ENCODE results near the gene SPART.
"Not testable (repeated sequence)": the region's sequence is repeated elsewhere in the genome, so short reads cannot be mapped to it uniquely, and the experiment has no call there.

SPART gene

GRCh38 chr13:36347531-36348210 lies 1.5 kb upstream of the SPART start:
- H3K4me3 ChIP-seq (ENCODE audit: low read length), result no peak overlapping the region
- no peaks in the 10 kb centered on the region for H3K4me1 ChIP-seq (ENCODE audit: control insufficient read depth, insufficient read depth, low read length)
- H3K36me3 ChIP-seq (ENCODE audit: control insufficient read depth, insufficient read depth, low read length), result no peaks in the 10 kb centered on the region
- no peaks in the 10 kb centered on the region for H3K27me3 ChIP-seq (ENCODE audit: control insufficient read depth, insufficient read depth, low read length)
- H3K9ac ChIP-seq (ENCODE audit: low read length), result no peak overlapping the region
- H3K9me3 ChIP-seq (ENCODE audit: control insufficient read depth, low read length), result no peaks in the 10 kb centered on the region

- H3K27me3 ChIP-seq (ENCODE audit: control insufficient read depth, insufficient read depth, low read length), result no peaks in the 10 kb centered on the region
- H3K9ac ChIP-seq (ENCODE audit: low read length), result peak overlapping the region; percentile 94
- peak overlapping the region; percentile 95 for H3K4me3 ChIP-seq (ENCODE audit: low read length)
- H3K9me3 ChIP-seq (ENCODE audit: control insufficient read depth, low read length), result no peaks in the 10 kb centered on the region
- H3K4me1 ChIP-seq (ENCODE audit: control insufficient read depth, insufficient read depth, low read length), result no peaks in the 10 kb centered on the region
- no peaks in the 10 kb centered on the region for H3K36me3 ChIP-seq (ENCODE audit: control insufficient read depth, insufficient read depth, low read length)
Measured at GRCh38 chr13:36345438-36346221, 564 bp downstream of the SPART start.

GRCh38 chr13:36344886-36345437 lies 1.2 kb downstream of the SPART start:
- Histone ChIP-seq H3K4me1 (ENCODE audit: control insufficient read depth, insufficient read depth, low read length) (no peaks in the 10 kb centered on the region), H3K9ac (ENCODE audit: low read length) (peak overlapping the region; percentile 94), H3K36me3 (ENCODE audit: control insufficient read depth, insufficient read depth, low read length) (no peaks in the 10 kb centered on the region), H3K9me3 (ENCODE audit: control insufficient read depth, low read length) (no peaks in the 10 kb centered on the region), H3K27me3 (ENCODE audit: control insufficient read depth, insufficient read depth, low read length) (no peaks in the 10 kb centered on the region), H3K4me3 (ENCODE audit: low read length) (peak overlapping the region; percentile 95)

- no peaks in the 10 kb centered on the region for H3K27me3 ChIP-seq (ENCODE audit: control insufficient read depth, insufficient read depth, low read length)
- no peaks in the 10 kb centered on the region for H3K36me3 ChIP-seq (ENCODE audit: control insufficient read depth, insufficient read depth, low read length)
- no peaks in the 10 kb centered on the region for H3K4me1 ChIP-seq (ENCODE audit: control insufficient read depth, insufficient read depth, low read length)
- H3K9me3 ChIP-seq (ENCODE audit: control insufficient read depth, low read length), result no peaks in the 10 kb centered on the region
- no peak overlapping the region for H3K9ac ChIP-seq (ENCODE audit: low read length)
- H3K4me3 ChIP-seq (ENCODE audit: low read length), result no peak overlapping the region
Measured at GRCh38 chr13:36344173-36344572, 2.0 kb downstream of the SPART start.

GRCh38 chr13:36343766-36344165 lies 2.4 kb downstream of the SPART start:
- H3K9me3 ChIP-seq (ENCODE audit: control insufficient read depth, low read length), result no peaks in the 10 kb centered on the region
- no peak overlapping the region for H3K9ac ChIP-seq (ENCODE audit: low read length)
- H3K4me3 ChIP-seq (ENCODE audit: low read length), result no peak overlapping the region
- no peaks in the 10 kb centered on the region for H3K36me3 ChIP-seq (ENCODE audit: control insufficient read depth, insufficient read depth, low read length)
- H3K27me3 ChIP-seq (ENCODE audit: control insufficient read depth, insufficient read depth, low read length), result no peaks in the 10 kb centered on the region
- no peaks in the 10 kb centered on the region for H3K4me1 ChIP-seq (ENCODE audit: control insufficient read depth, insufficient read depth, low read length)

- H3K9me3 ChIP-seq (ENCODE audit: control insufficient read depth, low read length), result no peaks in the 10 kb centered on the region
- no peaks in the 10 kb centered on the region for H3K36me3 ChIP-seq (ENCODE audit: control insufficient read depth, insufficient read depth, low read length)
- H3K27me3 ChIP-seq (ENCODE audit: control insufficient read depth, insufficient read depth, low read length), result no peaks in the 10 kb centered on the region
- no peak overlapping the region for H3K4me3 ChIP-seq (ENCODE audit: low read length)
- no peak overlapping the region for H3K9ac ChIP-seq (ENCODE audit: low read length)
- H3K4me1 ChIP-seq (ENCODE audit: control insufficient read depth, insufficient read depth, low read length), result no peaks in the 10 kb centered on the region
Measured at GRCh38 chr13:36342715-36343114, 3.5 kb downstream of the SPART start.

GRCh38 chr13:36341718-36342117 lies 4.5 kb downstream of the SPART start:
- Histone ChIP-seq H3K9ac (ENCODE audit: low read length) (no peak overlapping the region), H3K4me1 (ENCODE audit: control insufficient read depth, insufficient read depth, low read length) (no peaks in the 10 kb centered on the region), H3K36me3 (ENCODE audit: control insufficient read depth, insufficient read depth, low read length) (no peaks in the 10 kb centered on the region), H3K4me3 (ENCODE audit: low read length) (no peak overlapping the region), H3K27me3 (ENCODE audit: control insufficient read depth, insufficient read depth, low read length) (no peaks in the 10 kb centered on the region), H3K9me3 (ENCODE audit: control insufficient read depth, low read length) (no peaks in the 10 kb centered on the region)

- Histone ChIP-seq H3K9ac (ENCODE audit: low read length) (no peak overlapping the region), H3K27me3 (ENCODE audit: control insufficient read depth, insufficient read depth, low read length) (no peaks in the 10 kb centered on the region), H3K4me1 (ENCODE audit: control insufficient read depth, insufficient read depth, low read length) (no peaks in the 10 kb centered on the region), H3K36me3 (ENCODE audit: control insufficient read depth, insufficient read depth, low read length) (no peaks in the 10 kb centered on the region), H3K4me3 (ENCODE audit: low read length) (no peak overlapping the region), H3K9me3 (ENCODE audit: control insufficient read depth, low read length) (no peaks in the 10 kb centered on the region)
Measured at GRCh38 chr13:36339600-36340155, 6.5 kb downstream of the SPART start.

GRCh38 chr13:36337938-36338641 lies 8.1 kb downstream of the SPART start:
- no peaks in the 10 kb centered on the region for H3K4me1 ChIP-seq (ENCODE audit: control insufficient read depth, insufficient read depth, low read length)
- H3K27me3 ChIP-seq (ENCODE audit: control insufficient read depth, insufficient read depth, low read length), result no peaks in the 10 kb centered on the region
- no peak overlapping the region for H3K4me3 ChIP-seq (ENCODE audit: low read length)
- H3K9ac ChIP-seq (ENCODE audit: low read length), result no peak overlapping the region
- no peaks in the 10 kb centered on the region for H3K9me3 ChIP-seq (ENCODE audit: control insufficient read depth, low read length)
- H3K36me3 ChIP-seq (ENCODE audit: control insufficient read depth, insufficient read depth, low read length), result no peaks in the 10 kb centered on the region

GRCh38 chr13:36332986-36333385 lies 13.2 kb downstream of the SPART start:
- H3K27me3 ChIP-seq (ENCODE audit: control insufficient read depth, insufficient read depth, low read length), result no peaks in the 10 kb centered on the region
- no peak overlapping the region for H3K9ac ChIP-seq (ENCODE audit: low read length)
- no peak overlapping the region for H3K4me3 ChIP-seq (ENCODE audit: low read length)
- H3K9me3 ChIP-seq (ENCODE audit: control insufficient read depth, low read length), result no peaks in the 10 kb centered on the region
- no peaks in the 10 kb centered on the region for H3K36me3 ChIP-seq (ENCODE audit: control insufficient read depth, insufficient read depth, low read length)
- no peaks in the 10 kb centered on the region for H3K4me1 ChIP-seq (ENCODE audit: control insufficient read depth, insufficient read depth, low read length)

GRCh38 chr13:36332255-36332654 lies 13.9 kb downstream of the SPART start:
- H3K4me1 ChIP-seq (ENCODE audit: control insufficient read depth, insufficient read depth, low read length); H3K27me3 ChIP-seq (ENCODE audit: control insufficient read depth, insufficient read depth, low read length); H3K9ac ChIP-seq (ENCODE audit: low read length); H3K36me3 ChIP-seq (ENCODE audit: control insufficient read depth, insufficient read depth, low read length); H3K4me3 ChIP-seq (ENCODE audit: low read length); H3K9me3 ChIP-seq (ENCODE audit: control insufficient read depth, low read length): not testable (repeated sequence)

- no peaks in the 10 kb centered on the region for H3K36me3 ChIP-seq (ENCODE audit: control insufficient read depth, insufficient read depth, low read length)
- no peaks in the 10 kb centered on the region for H3K4me1 ChIP-seq (ENCODE audit: control insufficient read depth, insufficient read depth, low read length)
Measured at GRCh38 chr13:36331280-36331679, 14.9 kb downstream of the SPART start.

More at GRCh38 chr13:36331280-36331679, 14.9 kb downstream of the SPART start:
- Histone ChIP-seq H3K9me3 (ENCODE audit: control insufficient read depth, low read length) (no peaks in the 10 kb centered on the region), H3K4me3 (ENCODE audit: low read length) (no peak overlapping the region), H3K9ac (ENCODE audit: low read length) (no peak overlapping the region), H3K27me3 (ENCODE audit: control insufficient read depth, insufficient read depth, low read length) (no peaks in the 10 kb centered on the region)
